GM12892 (cell line): ENCODE data around the gene SIK2.

ENCODE experiments used
- POLR2A ChIP-seq: IDR thresholded peaks from 2 replicates; pipeline ENCODE4 v1.6.1; 2011; ENCODE audit warnings: low read depth, low read length, control low read depth
- POLR2AphosphoS5 ChIP-seq: IDR thresholded peaks from 2 replicates; pipeline ENCODE4 v1.6.1; 2011; ENCODE audit warnings: low read depth, low read length, control low read depth

DNA sequence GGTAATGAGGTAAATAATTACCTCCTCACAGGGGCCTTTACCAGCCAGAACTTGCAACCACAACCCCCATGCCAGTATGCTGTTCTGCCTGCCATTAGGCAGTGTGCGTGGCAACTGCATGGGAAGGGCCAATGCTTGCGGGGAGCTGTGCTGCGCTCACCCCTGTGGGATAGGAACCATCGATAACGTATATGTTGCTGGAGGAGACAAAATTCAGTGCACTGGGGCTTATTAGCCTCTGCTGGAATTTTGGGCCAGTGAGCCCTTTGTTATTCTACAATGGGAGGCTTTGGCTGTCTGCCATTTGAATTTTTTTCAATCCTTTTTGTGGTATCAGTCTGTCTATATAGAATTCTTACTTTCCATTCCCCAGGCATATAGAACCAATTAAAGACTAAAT, 116.6 kb downstream of the SIK2 start:
- TF ChIP-seq POLR2AphosphoS5 = no peak
- TF ChIP-seq POLR2A = no peak
